A549 (cell line): ENCODE data around the gene SLC8A2.

Experiments used
- RFX5 ChIP-seq: fragments of 450-650 bp; IDR thresholded peaks from 2 replicates; pipeline ENCODE4 v1.7.1; 2014; ENCODE audit warnings: antibody characterized with exemption, mild to moderate bottlenecking, moderate library complexity
- TF ChIP-seq, protein P1 (sequence below): fragments of >200 bp; sonication (Bioruptor Twin); formaldehyde crosslinking; IDR thresholded peaks from 3 replicates; pipeline ENCODE4 v1.5.1; 2016
- TF ChIP-seq, protein P2 (sequence below): IDR thresholded peaks from 2 replicates; pipeline ENCODE4 v1.6.1; 2012; ENCODE audit warnings: low read depth, borderline replicate concordance

DNA sequence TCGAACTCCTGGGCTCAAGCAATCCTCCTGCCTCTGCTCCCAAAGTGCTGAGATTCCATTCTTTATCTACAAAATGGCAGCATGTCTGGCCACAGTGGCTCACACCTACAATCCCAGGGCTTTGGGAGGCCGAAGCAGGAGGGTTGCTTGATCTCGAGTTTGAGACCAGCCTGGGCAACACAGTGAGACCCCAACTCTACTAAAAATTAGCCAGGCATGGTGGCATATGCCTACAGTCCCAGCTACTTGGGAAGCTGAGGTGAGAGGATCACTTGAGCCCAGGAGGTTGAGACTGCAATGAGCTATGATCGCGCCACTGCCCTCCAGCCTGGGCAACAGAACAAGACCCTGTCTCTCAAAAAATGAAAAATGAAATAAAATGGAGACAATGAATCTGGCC lies 37.0 kb upstream of the SLC8A2 start:
- TF ChIP-seq, protein P1, sequence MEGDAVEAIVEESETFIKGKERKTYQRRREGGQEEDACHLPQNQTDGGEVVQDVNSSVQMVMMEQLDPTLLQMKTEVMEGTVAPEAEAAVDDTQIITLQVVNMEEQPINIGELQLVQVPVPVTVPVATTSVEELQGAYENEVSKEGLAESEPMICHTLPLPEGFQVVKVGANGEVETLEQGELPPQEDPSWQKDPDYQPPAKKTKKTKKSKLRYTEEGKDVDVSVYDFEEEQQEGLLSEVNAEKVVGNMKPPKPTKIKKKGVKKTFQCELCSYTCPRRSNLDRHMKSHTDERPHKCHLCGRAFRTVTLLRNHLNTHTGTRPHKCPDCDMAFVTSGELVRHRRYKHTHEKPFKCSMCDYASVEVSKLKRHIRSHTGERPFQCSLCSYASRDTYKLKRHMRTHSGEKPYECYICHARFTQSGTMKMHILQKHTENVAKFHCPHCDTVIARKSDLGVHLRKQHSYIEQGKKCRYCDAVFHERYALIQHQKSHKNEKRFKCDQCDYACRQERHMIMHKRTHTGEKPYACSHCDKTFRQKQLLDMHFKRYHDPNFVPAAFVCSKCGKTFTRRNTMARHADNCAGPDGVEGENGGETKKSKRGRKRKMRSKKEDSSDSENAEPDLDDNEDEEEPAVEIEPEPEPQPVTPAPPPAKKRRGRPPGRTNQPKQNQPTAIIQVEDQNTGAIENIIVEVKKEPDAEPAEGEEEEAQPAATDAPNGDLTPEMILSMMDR = no peak
- TF ChIP-seq, protein P2, sequence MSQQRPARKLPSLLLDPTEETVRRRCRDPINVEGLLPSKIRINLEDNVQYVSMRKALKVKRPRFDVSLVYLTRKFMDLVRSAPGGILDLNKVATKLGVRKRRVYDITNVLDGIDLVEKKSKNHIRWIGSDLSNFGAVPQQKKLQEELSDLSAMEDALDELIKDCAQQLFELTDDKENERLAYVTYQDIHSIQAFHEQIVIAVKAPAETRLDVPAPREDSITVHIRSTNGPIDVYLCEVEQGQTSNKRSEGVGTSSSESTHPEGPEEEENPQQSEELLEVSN = no peak
- no peak for TF ChIP-seq RFX5
